GM12878 (cell line): ENCODE results near the gene FBXL7. TPM values are rescaled to one million over a fixed set of nuclear protein-coding genes. Genes with fewer than 3 reads are reported as not detected.

ENCODE experiments used
- ATAC-seq: fragments of 200-7000 bp; cut with Tn5 transposase; 3 replicates; pipeline ENCODE4 v1.9.1; 2020; ENCODE audit warnings: mild to moderate bottlenecking, moderate library complexity
- BruUV-seq: library from RNA; stranded (reverse); fragments of 400-500 nt; replicated peaks from 2 replicates; lab custom pipeline; 2021; lab: Mats Ljungman, UMichigan
- CTCF ChIA-PET: fragments of 300-600 bp; sonication (Branson Sonifier 250); formaldehyde crosslinking; extraction: SDS; loops from one replicate; lab custom pipeline; 2021; ENCODE audit warnings: inconsistent platforms; lab: Yijun Ruan, JAX
- POLR2A ChIA-PET: fragments of 350-600 bp; formaldehyde crosslinking; extraction: SDS; loops from one replicate; lab custom pipeline; 2021; ENCODE audit warnings: inconsistent platforms; lab: Charles Lee
- RAD21 ChIA-PET: fragments of 300-600 bp; sonication (Branson Sonifier 250); formaldehyde crosslinking; loops from one replicate; lab custom pipeline; 2023; ENCODE audit warnings: antibody characterized with exemption; ENCODE audit not compliant: unreplicated experiment; lab: Charles Lee
- SMC1A ChIA-PET: fragments of 300-600 bp; sonication (Branson Sonifier 250); formaldehyde crosslinking; loops from one replicate; lab custom pipeline; 2023; ENCODE audit not compliant: unreplicated experiment, uncharacterized antibody; lab: Charles Lee
- DNase-seq: peaks from one replicate; pipeline ENCODE4 v3.0.0-alpha.2; 2011; ENCODE audit warnings: low read depth, low spot score
- FAIRE-seq: peaks from 3 replicates; lab custom pipeline; 2011; peaks lifted over from hg19 to GRCh38; lab: Jason Lieb, UNC
- H2AFZ ChIP-seq: 2 replicates; pipeline ENCODE4 v1.6.0; 2011; ENCODE audit warnings: low read depth, low read length, control low read depth; ENCODE audit not compliant: control insufficient read depth
- H3K27ac ChIP-seq: 2 replicates; pipeline ENCODE4 v1.5.1; 2011; ENCODE audit warnings: control low read depth; ENCODE audit not compliant: control insufficient read depth, insufficient read depth
- H3K27me3 ChIP-seq, 2 experiments: replicated peaks in 1 of 2; 2 replicates each; pipeline versions ENCODE4 v1.6.0 to v1.6.1; 2011; ENCODE audit warnings: low read length in 1 of 2; ENCODE audit not compliant: control insufficient read depth in 2 of 2, insufficient read depth in 2 of 2
- H3K36me3 ChIP-seq, 2 experiments: 2 replicates each; pipeline ENCODE4 v1.5.1; 2011; ENCODE audit warnings: low read length in 1 of 2; ENCODE audit not compliant: control insufficient read depth in 2 of 2, insufficient read depth in 2 of 2
- H3K4me1 ChIP-seq: 2 replicates; pipeline ENCODE4 v1.6.1; 2011; ENCODE audit warnings: mild to moderate bottlenecking, low read length, moderate library complexity, mixed read lengths; ENCODE audit not compliant: control insufficient read depth, insufficient read depth
- H3K4me2 ChIP-seq: 2 replicates; pipeline ENCODE4 v1.6.0; 2011; ENCODE audit warnings: control low read depth; ENCODE audit not compliant: control insufficient read depth, insufficient read depth
- H3K4me3 ChIP-seq: fragments of 200-600 bp; sonication (generic); 2 replicates; pipeline ENCODE4 v1.5.1; 2016
- H3K79me2 ChIP-seq: 2 replicates; pipeline ENCODE4 v1.6.0; 2011; ENCODE audit warnings: low read length; ENCODE audit not compliant: control insufficient read depth, insufficient read depth
- H3K9ac ChIP-seq: 2 replicates; pipeline ENCODE4 v1.8.0; 2011; ENCODE audit warnings: low read length, control low read depth, mixed read lengths; ENCODE audit not compliant: control insufficient read depth, insufficient read depth
- H3K9me3 ChIP-seq: replicated peaks from 3 replicates; pipeline ENCODE4 v1.5.1; 2011; ENCODE audit warnings: mild to moderate bottlenecking, low read length; ENCODE audit not compliant: control insufficient read depth, insufficient read depth
- H4K20me1 ChIP-seq: 2 replicates; pipeline ENCODE4 v1.6.0; 2011; ENCODE audit not compliant: control insufficient read depth, insufficient read depth
- GABPA ChIP-seq: IDR thresholded peaks from 2 replicates; pipeline ENCODE4 v1.6.1; 2014; ENCODE audit warnings: antibody characterized with exemption, low read depth, mild to moderate bottlenecking, inconsistent platforms
- JUNB ChIP-seq: IDR thresholded peaks from 2 replicates; pipeline ENCODE4 v1.6.1; 2016; ENCODE audit warnings: antibody characterized with exemption, mild to moderate bottlenecking
- JUND ChIP-seq: IDR thresholded peaks from 2 replicates; pipeline ENCODE4 v1.6.1; 2012; ENCODE audit warnings: low read depth, mild to moderate bottlenecking, low read length, improper control_type of control experiment, moderate library complexity
- POU2F2 ChIP-seq: IDR thresholded peaks from 3 replicates; pipeline ENCODE4 v1.6.1; 2011; ENCODE audit warnings: low read depth, mild to moderate bottlenecking, low read length, borderline replicate concordance
- TARDBP ChIP-seq: IDR thresholded peaks from 2 replicates; pipeline ENCODE4 v1.6.1; 2016; ENCODE audit warnings: borderline replicate concordance
- ZNF274 ChIP-seq: IDR thresholded peaks from one replicate; pipeline ENCODE4 v1.8.0; 2011; ENCODE audit not compliant: insufficient read length, insufficient read depth
- ZSCAN29 ChIP-seq: fragments of 450-650 bp; IDR thresholded peaks from 2 replicates; pipeline ENCODE4 v1.6.1; 2017; ENCODE audit warnings: mild to moderate bottlenecking, moderate library complexity
- WGBS: methylation state at CpG from one replicate; pipeline ENCODE4 v1.1.6; 2016; ENCODE audit warnings: low lambda C conversion rate; ENCODE audit not compliant: insufficient replicate concordance, insufficient coverage; ENCODE audit errors: missing lambda C conversion rate; 5-methylcytosine and 5-hydroxymethylcytosine counted together
- in situ Hi-C: fragments of 300-500 bp; cut with MboI; formaldehyde crosslinking; loops from 9 replicates; pipeline ENCODE4 v1.14.3; 2018; ENCODE audit warnings: mixed read lengths
- intact Hi-C: fragments of 100-400 bp; cut with micrococcal nuclease; formaldehyde crosslinking; loops from one replicate; pipeline ENCODE4 v1.14.2; 2022; ENCODE audit not compliant: unreplicated experiment
- polyA plus RNA-seq, 11 experiments: library from polyadenylated mRNA; depleted of rRNA in 4 of 11; unstranded in 6 of 11; stranded (reverse) in 5 of 11; fragments of >200 nt; fragmentation: Nextera tagmentation in 4 of 11; fragmentation: Illumina TruSeq in 1 of 11; extraction: Ambion mirVana in 4 of 11; extraction: Trizol in 1 of 11; gene quantifications; 1 replicate in 1 of 11; 2 replicates in 10 of 11; pipeline versions ENCODE4 v1.2.1 to v1.2.3, GENCODE V29; 2011 to 2016; ENCODE audit warnings: inconsistent platforms in 2 of 11, missing spikeins in 2 of 11, low read depth in 1 of 11
- total RNA-seq, 4 experiments: library from RNA; depleted of rRNA in 3 of 4; stranded (reverse); fragments of >200 nt in 3 of 4; fragmentation: Illumina TruSeq in 1 of 4; extraction: Trizol in 1 of 4; gene quantifications; 2 replicates each; pipeline versions ENCODE4 v1.2.1 to v1.2.3, GENCODE V29; 2013 to 2021
- TF ChIP-seq, protein P1 (sequence below): fragments of 450-650 bp; IDR thresholded peaks from 2 replicates; pipeline ENCODE4 v1.6.1; 2017; ENCODE audit warnings: mild to moderate bottlenecking, moderate library complexity
- TF ChIP-seq, protein P2 (sequence below): IDR thresholded peaks from 2 replicates; pipeline ENCODE4 v1.6.1; 2012; ENCODE audit warnings: improper control_type of control experiment, low read depth, low read length; ENCODE audit not compliant: insufficient replicate concordance

FBXL7 gene
- total and polyA plus RNA-seq, 10 of the 15 experiments (the other 5 are each of a cell fraction or from before 2014, with no cell fraction given) = 0.03 to 0.44 (median 0.16) TPM

DNA sequence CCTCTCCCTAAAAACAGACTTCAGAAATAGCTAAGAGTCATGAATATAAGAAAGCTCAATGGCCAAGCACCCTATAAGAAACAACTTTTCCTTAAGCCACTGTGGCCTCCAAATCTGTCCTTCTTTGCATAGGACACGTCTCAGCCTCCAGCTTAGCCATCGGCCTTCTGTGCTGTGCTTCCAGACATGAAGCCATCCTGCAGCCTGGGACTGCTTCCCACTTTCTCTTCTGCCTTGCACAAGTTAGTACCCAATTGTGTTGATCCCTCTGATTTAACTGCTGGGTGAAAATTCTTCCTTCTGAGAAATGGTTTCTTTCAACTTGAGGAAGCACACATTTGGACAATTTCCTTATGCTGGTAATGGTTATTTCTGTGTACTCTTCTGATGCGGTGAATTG lies 344.9 kb downstream of the FBXL7 start (continued):
- TF ChIP-seq, protein P1, sequence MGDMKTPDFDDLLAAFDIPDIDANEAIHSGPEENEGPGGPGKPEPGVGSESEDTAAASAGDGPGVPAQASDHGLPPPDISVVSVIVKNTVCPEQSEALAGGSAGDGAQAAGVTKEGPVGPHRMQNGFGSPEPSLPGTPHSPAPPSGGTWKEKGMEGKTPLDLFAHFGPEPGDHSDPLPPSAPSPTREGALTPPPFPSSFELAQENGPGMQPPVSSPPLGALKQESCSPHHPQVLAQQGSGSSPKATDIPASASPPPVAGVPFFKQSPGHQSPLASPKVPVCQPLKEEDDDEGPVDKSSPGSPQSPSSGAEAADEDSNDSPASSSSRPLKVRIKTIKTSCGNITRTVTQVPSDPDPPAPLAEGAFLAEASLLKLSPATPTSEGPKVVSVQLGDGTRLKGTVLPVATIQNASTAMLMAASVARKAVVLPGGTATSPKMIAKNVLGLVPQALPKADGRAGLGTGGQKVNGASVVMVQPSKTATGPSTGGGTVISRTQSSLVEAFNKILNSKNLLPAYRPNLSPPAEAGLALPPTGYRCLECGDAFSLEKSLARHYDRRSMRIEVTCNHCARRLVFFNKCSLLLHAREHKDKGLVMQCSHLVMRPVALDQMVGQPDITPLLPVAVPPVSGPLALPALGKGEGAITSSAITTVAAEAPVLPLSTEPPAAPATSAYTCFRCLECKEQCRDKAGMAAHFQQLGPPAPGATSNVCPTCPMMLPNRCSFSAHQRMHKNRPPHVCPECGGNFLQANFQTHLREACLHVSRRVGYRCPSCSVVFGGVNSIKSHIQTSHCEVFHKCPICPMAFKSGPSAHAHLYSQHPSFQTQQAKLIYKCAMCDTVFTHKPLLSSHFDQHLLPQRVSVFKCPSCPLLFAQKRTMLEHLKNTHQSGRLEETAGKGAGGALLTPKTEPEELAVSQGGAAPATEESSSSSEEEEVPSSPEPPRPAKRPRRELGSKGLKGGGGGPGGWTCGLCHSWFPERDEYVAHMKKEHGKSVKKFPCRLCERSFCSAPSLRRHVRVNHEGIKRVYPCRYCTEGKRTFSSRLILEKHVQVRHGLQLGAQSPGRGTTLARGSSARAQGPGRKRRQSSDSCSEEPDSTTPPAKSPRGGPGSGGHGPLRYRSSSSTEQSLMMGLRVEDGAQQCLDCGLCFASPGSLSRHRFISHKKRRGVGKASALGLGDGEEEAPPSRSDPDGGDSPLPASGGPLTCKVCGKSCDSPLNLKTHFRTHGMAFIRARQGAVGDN = no peak
- TF ChIP-seq ZNF274 = no peak
- no peak for TF ChIP-seq JUND
- TF ChIP-seq, all 136 proteins: peak for 0

DNA sequence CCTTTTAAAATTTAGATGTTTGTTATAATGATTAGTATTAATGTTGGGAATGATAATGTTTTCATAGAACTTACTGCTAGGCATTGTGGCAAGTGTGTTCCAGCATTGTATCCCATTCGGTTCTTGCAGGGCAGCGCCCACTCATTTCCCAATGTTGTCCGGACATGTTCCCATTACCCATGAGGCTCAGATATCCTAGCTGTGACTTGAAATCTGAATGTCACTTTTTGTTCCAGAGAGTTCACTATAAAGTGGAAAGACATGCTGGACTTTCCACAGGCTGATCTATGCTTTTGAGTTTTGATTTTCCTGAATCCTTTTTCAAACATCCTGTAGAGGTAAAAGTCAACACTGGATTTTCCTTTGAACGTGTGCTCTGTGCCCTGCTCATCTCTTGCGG lies 350.6 kb downstream of the FBXL7 start:
- DNase-seq (no peak), ATAC-seq (no peak), FAIRE-seq (no peak)
- no peaks in the 10 kb centered on the region for H4K20me1 ChIP-seq
- 40% methylated on average over 5 of the region's 5 CpGs for WGBS
- no peaks in the 10 kb centered on the region for H3K36me3 ChIP-seq
- H3K79me2 ChIP-seq = no peaks in the 10 kb centered on the region
- BruUV-seq = no TSS peak
- ChIA-PET RAD21 (no interaction called here), POLR2A (no interaction called here), SMC1A (no interaction called here), CTCF (no interaction called here)
- in situ Hi-C loops = no loop called here
- TF ChIP-seq GABPA (no peak), JUNB (no peak), TARDBP (no peak), POU2F2 (no peak), ZSCAN29 (no peak)
- TF ChIP-seq, protein P2, sequence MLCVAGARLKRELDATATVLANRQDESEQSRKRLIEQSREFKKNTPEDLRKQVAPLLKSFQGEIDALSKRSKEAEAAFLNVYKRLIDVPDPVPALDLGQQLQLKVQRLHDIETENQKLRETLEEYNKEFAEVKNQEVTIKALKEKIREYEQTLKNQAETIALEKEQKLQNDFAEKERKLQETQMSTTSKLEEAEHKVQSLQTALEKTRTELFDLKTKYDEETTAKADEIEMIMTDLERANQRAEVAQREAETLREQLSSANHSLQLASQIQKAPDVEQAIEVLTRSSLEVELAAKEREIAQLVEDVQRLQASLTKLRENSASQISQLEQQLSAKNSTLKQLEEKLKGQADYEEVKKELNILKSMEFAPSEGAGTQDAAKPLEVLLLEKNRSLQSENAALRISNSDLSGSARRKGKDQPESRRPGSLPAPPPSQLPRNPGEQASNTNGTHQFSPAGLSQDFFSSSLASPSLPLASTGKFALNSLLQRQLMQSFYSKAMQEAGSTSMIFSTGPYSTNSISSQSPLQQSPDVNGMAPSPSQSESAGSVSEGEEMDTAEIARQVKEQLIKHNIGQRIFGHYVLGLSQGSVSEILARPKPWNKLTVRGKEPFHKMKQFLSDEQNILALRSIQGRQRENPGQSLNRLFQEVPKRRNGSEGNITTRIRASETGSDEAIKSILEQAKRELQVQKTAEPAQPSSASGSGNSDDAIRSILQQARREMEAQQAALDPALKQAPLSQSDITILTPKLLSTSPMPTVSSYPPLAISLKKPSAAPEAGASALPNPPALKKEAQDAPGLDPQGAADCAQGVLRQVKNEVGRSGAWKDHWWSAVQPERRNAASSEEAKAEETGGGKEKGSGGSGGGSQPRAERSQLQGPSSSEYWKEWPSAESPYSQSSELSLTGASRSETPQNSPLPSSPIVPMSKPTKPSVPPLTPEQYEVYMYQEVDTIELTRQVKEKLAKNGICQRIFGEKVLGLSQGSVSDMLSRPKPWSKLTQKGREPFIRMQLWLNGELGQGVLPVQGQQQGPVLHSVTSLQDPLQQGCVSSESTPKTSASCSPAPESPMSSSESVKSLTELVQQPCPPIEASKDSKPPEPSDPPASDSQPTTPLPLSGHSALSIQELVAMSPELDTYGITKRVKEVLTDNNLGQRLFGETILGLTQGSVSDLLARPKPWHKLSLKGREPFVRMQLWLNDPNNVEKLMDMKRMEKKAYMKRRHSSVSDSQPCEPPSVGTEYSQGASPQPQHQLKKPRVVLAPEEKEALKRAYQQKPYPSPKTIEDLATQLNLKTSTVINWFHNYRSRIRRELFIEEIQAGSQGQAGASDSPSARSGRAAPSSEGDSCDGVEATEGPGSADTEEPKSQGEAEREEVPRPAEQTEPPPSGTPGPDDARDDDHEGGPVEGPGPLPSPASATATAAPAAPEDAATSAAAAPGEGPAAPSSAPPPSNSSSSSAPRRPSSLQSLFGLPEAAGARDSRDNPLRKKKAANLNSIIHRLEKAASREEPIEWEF = no peak
- H3K4me2 ChIP-seq = no peak overlapping the region
- no peak overlapping the region for H2AFZ ChIP-seq
- H3K27ac ChIP-seq = no peak overlapping the region
- H3K4me1 ChIP-seq = no peaks in the 10 kb centered on the region
- H3K9me3 ChIP-seq = no peaks in the 10 kb centered on the region
- H3K9ac ChIP-seq = no peak overlapping the region
- H3K4me3 ChIP-seq = no peak overlapping the region
- intact Hi-C loops = no loop called here
- H3K27me3 ChIP-seq = no peaks in the 10 kb centered on the region
